Mucosa of gallbladder (tissue), 1 donor: ENCODE data around the gene GRHL1. TPM values are rescaled to one million over a fixed set of nuclear protein-coding genes. Genes with fewer than 3 reads are reported as not detected.

ENCODE experiments used
- DNase-seq: peaks from one replicate; pipeline ENCODE4 v3.0.0-alpha.2; 2020; ENCODE audit warnings: low spot score
- total RNA-seq: library from RNA; stranded (reverse); gene quantifications from one replicate; pipeline ENCODE4 v1.2.1, GENCODE V29; 2021
- donor health status: DM: no; HTN: no; CAD: no.

Gene GRHL1
- total RNA-seq, 1 donor from 2014 or later, result 7.2 TPM

DNA sequence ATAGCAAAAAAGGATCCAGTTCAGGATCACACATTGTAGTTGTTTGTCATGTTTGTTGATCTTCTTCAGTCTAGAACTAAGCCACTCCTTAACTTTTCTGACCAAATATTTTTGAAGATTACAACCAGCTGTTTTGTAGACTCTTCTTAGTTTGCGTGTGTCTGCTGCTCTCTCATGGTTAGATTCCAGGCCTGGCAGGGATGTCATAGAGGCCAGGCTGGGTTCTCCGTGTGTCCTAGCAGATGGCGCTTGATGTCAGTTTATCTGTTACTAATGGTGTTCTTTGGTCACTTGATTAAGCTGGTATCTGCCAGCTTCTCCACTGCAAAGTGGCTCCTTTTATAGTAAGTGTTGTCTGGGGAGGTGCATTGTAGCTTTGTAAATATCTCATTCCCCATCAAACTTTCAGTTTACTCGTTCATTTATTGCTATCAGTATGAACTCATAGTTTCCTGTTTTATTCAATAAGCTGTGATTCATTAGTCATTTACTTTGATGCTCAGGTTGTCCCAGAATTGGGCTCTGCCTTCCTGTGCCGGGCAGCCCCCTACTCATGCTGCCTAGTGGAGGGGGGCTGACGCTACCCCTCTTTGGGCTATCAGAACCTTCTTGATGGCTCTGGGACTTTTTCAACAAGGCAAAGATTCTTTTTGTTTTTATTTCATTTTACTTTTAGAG, 42.1 kb downstream of the GRHL1 start:
- no peak for DNase-seq

DNA sequence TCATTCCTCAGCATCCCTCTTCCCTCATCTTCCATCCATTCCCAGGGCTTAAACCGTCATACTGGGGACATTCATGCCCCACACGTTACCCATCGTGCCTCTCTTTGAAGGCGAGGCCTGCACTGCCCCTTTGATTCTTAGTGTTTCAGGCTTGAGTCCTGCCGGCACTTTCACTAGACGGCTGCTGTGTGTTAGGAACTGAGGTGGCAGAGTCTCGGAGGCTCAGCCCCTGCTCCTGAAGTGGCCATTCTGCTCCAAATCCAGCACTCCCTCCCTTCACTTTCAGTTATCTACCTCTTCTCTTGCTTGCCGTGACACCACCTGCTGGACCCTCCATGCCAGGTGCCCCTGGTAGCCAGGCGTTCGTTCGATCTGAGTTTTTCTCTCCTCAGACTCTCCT, 43.0 kb downstream of the GRHL1 start:
- no peak for DNase-seq

DNA sequence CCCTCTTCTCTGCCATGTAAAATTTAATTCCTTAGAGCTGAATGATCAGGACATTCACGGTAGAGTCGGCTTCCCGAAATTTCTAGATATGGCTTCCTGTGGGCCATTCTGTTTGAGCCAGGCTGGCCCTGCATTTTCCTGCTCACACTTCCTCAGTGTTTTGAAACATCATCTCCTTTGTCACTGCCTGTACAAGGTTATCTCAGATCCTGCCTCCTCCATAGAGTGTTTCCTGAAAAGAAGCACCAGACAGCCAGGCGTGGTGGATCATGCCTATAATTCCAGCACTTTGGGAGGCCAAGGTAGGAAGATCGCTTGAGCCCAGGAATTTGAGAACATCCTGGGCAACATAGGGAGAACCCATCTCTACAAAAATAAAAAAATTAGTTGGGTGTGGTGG, 43.6 kb downstream of the GRHL1 start:
- DNase-seq, result no peak

DNA sequence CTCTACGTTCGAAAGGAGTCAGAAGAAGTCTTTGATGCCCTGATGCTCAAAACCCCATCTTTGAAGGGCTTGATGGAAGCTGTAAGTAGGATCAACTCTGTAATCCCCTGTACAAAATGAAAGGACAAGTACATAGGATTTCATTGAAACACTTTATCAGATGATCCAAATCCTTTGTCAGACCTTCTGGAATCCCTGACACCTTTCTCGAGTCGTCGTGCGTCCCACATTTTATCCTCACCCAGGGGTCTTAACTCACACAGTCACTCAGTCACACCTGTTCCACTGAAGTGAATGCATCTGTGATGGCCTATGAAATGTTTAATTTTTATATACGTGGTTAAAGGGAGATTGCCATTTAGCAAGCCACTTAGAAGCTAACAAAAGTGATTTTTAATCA, 44.8 kb downstream of the GRHL1 start:
- DNase-seq, result no peak

DNA sequence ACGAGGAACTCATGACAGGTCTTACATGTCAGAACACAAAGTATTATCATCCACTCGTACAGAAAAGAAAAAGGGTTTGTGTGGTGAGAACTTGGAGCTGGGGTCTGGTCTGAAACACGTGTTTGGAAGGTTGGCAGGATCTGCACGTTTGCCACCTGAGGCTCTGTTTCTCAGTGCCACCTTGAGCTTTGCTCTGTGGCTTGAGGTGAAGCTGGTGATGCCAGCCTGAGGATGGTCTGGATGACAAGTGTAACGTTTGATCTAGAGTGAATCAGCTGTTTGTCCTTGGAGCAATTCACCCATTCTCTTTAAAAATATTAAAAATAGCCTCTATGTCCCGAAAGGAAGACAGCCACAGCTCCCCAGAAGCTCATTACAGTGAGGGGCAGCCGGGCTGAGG, 46.4 kb downstream of the GRHL1 start:
- no peak for DNase-seq

DNA sequence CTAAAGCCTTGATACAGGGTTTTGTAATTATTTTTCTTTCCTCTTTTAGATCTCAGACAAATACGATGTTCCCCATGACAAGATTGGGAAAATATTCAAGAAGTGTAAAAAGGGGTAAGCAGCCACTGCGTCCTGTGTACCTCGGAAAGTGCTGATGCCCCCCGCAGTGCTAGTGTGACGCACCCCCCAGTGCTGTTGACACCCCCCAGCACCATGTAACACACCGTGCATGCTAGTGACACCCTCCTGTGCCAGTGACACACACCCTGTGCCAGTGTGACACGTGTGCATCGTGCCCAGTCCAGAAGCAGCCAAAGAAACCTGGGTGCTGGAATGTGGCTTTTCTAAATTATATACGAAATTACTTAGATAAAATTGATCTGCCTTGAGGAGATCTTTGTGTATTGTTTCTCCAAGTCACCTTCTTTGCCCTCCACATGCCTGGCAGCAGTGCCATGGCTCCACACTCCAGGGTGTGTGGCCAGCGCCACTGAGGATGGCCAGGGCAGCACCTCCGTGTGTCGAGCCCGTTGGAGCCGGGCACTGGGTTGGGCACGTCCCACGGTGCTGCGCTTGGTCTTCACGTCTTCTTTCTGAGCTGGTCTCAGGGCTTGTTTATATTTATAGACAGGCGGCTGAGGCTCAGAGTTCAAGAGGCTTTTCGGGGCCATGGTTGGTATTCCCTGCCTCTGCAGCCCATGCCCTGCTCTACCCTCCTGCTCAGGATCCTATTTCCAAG, 47.6 kb downstream of the GRHL1 start:
- no peak for DNase-seq

DNA sequence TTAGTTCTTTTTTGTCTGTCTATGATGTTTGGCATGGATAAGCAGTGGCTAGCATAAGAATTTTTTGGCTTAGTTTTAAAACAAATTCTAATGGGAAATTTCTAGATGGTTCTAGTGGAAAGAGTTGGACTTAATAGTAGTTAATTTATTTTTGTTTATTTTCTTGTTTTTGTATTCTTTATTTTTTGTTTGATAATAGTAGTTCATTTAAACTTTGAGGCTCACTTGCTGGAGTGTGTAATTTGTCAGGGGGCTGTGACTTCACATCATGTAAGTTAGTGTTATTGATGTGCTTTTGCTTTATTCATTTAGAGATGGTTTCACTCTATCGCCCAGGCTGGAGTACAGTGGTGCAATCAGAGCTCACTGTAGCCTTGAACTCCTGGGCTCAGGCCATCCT, 48.2 kb downstream of the GRHL1 start:
- DNase-seq, result no peak

DNA sequence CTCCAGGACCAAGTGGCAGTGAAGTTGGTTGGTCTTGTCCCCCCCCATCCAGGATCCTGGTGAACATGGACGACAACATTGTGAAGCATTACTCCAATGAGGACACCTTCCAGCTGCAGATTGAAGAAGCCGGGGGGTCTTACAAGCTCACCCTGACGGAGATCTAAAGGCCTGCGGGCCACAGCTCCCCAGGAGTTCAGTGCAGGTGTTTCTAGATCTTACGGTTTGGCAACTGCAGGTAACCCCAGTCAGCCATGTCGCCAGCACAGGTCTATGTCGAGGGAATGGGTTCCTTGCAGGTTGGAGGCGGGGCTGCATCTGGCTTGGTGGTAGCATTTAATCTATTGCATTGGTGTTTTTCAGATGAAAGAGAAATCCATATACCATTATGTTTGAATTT, 49.0 kb downstream of the GRHL1 start:
- DNase-seq, result no peak

DNA sequence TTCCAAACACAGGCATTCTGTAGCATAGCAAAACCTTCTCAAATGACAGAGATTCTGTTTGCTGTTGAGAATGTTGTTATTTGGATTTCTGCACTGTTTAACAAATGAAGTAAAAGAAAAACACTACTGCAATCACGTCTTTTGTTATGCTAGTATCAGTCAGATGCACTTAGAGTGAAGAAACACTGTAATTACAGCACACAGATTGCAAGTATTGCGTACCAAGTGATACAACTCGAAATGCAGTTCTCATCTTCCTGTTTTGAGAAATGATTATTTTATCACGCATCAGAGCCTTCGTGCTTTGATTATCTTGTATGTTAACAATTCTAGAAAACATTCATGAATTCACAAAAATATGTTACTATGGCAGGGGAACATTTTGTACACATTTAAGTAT, 50.1 kb downstream of the GRHL1 start:
- no peak for DNase-seq

DNA sequence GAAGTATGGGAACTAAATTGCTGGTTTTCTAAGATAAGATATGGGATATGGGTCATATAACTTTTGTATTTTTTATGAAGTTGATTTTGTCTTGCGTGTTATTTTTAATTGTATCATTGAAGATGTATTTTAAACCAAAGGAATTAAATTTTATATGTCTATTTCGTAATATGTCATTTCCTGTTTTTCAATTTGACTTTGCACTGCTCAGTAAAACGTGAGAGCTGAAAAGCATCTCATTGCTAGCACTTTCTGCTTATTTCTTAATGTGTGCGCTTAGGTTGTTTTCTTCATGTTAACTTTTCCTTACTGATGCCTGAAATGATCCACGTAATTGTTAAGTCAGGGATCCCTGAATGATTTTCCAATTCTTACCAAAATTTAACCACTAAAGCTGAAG, 50.6 kb downstream of the GRHL1 start:
- DNase-seq, result no peak

DNA sequence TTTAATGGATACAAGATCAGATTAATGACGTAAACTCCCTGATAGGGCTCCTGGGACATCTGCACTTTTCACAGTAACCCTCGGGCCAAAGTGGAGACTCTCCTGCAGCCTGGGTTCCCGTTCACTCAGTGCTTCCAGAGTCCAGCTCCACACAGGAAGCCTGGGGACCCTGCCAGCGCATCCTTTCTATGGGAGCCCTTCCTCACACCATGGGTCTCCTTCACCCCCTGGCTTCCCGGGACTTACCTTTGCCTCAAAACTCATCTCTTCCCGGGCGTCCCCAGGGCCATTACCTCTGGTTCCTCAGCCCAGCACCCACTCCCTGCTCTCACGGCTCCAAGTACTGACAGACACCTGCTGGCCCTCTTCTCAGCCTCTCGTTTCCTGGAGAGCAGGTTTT, 51.2 kb downstream of the GRHL1 start:
- DNase-seq, result no peak

DNA sequence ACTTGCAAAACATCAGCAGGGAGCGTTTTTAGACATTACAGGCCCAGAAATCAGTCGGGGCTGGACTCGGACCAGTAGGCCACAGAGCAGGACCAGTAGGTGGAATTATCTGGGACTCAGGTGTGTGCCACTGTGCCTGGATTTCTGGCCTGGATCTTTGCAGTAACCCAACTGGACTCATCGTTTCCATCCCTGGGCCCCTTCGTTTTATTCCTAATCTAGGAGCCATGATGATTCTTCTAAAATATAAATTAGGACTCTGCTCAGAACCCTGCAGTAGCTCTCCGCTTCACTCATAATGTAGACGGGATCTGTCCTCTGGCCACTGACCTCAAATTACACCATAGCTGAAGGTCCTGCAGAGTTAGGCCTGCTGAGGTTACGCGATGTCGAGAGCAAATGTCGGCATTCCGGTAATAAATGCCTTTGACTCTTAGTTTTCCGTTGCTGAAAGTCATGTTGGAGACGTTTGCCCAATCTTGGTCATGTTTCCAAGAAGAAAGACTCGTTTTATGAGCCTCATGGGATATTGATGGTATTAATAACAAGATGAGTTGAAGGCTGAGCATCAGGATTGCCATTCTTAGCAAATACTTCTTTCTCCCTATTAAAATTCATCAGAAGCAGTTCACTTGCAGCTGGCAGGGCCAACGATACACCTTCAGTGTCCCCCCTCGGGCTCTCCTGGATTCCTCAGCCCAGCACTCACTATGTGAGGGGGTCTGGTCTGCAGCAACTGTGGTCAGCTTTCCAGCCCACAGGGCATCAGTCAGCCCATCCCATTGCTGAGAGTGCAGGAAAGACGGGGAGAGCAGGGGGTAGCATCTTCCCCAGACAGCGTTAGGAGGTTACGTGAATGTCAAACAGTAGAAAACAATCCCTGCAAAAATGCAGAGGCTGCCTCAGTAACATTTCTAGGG, 52.0 kb downstream of the GRHL1 start:
- no peak for DNase-seq

DNA sequence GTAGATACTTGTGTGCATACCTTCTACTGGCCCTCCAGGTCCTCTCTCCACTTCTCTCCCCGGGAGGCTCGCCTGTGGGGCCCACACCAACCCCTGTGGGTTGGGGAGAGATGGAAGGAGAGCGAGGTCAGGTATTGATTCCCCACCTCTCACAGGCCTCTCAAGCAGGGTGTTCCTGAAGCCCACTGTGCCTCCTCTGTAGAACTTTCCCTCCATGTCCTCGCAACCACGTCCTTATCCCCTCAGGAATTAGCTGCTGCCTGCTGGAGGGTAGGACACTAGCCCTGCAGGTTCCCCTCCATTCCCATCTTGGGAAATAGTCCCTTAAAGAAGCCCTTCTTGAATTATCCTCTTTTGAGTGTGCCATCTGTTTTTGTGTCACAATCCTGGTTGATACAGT, 52.9 kb downstream of the GRHL1 start:
- no peak for DNase-seq

DNA sequence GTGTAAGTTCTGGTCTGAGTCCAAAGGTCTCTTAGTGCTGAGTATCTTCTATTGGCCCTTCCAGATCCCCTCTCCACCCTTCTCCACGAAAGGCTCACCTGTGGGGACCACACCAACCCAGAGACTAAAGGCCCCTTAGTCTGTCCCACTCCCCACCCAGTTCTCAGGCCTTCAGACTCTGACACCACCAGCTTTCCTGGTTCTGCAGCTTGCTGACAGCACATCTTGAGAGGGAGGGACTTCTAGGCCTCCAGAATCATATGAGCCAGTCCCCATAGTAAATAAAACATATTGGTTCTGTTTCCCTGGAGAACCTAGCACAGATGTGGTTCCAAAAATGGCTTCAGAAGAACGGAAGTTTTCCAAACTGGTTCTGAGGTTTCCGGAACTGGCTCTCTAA, 53.3 kb downstream of the GRHL1 start:
- no peak for DNase-seq

DNA sequence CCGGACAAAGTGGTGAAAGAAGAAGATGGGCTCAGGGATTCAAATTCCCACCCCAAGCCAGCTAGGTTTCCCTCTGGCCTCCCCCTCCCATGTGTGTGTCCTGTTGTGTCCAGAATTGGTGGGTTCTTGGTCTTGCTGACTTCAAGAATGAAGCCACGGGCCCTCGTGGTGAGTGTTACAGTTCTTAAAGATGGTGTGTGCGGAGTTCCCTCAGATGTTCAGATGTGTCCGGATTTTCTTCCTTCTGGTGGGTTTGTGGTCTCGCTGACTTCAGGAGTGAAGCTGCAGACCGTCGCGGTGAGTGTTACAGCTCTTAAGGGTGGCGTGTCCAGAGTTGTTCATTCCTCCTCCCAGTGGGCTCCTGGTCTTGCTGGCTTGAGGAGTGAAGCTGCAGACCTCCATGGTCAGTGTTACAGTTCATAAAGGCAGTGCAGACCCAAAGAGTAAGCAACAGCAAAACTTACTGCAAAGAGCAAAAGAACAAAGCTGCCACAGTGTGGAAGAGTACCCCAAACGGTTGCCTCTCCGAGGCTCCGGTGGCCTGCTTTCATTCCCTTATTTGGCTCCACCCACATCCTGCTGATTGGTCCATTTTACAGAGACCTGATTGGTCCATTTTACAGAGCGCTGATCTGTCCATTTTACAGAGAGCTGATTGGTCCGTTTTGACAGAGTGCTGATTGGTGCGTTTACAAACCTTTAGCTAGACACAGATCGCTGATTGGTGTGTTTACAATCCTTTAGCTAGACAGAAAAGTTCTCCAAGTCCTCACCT, 54.2 kb downstream of the GRHL1 start:
- no peak for DNase-seq

DNA sequence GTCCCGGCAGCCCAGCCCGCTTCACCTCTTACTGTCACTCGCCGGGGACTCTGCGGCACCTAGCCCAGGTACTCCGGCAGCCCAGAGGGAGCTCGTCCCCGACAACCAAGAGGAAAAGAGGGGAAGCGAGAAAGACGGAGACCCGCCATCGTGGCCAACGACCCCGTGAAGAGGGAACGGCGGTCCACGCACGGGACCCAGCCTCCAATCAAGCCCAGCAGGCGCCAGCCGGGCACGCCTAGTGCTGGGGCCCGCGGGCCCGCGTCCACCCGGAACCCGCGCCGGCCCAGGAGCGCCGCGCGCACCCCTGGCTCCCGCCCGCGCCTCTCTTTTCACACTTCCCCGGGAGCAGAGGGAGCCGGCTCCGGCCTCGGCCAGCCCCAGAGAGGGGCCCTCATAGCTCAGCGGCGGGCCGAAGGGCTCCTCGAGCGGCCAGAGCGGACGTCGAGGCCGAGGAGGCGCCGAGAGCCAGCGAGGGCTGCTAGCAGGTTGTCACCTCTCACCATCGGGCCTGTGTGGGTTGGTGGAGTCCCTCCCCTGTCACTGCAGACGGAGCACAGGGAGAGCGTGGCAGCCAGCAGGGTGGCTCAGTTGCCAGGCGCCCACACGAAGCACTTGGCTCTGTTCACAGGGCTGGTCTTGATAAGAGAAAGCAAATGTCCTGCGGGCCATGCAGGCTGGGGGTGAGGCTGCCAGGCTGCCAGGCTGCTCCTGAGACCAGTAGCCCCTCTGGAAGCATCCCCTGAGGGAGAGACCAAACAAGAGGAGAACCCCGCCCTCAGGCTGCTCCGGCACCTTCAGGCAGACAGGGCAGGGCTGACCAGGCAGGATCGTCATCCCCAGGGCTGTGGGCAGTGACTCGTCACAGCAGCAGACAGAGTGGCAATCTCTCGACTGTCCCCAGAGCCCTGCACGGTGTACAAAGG, 55.0 kb downstream of the GRHL1 start:
- no peak for DNase-seq

DNA sequence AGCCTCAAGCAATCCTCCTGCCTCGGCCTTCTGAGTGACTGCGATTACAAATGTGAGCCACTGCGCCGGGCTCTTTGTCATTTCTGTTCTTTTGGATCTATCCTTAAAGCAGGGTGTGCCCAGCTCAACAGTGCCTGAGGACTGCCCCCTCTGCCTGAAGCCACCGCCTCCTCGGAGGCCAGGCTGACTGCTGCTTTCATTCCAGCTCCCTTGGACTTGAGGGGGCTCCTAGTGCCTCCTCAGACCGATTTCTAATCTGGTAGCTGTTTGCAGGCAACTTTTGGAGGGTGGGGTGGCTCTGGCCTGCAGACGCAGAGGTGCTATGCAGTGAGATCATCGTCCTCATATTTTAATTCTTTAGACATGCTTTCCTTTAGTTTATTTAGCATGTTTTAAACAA, 55.9 kb downstream of the GRHL1 start:
- no peak for DNase-seq

DNA sequence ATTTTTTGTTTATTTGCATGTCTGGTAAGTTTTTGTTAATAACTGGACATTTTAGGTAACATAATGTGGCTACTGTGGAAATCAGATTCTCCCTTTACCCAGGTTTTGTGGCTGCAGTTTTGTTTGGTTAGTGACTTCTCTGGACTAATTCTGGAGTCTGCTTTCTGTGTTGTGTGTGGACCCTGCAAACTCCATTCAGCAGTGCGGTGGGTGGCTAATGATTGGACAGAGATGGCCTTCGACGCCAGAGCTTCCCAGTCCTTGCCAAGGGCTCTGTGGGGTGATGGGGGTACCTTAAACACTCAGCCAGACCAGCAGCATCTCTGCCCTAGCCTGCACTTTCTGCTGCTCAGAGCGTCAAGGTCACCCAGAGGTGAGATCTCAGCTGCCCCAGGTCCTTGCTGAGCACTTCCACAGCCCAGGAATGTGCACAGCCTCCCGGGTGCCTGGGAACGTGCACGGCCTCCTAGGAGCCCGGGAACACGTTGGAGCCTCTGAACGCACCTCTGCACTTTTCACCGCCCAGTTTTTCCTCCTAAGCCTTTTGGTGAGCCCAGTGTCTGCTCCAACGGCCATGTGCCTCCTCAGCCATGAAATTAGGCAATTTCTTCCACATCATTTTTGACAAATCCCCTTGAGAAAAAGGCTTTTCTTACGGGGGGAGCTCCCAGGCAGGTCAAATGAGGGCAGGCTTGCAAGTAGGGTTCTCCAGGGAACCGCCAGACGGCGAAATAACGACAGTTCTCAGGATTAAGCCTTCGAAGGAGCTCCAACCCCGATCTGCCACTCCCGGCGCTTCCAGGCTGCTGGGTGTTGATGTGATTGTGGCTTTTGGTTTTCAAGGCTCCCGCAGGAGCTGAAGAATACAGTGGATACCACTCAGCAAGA, 56.7 kb downstream of the GRHL1 start:
- no peak for DNase-seq

DNA sequence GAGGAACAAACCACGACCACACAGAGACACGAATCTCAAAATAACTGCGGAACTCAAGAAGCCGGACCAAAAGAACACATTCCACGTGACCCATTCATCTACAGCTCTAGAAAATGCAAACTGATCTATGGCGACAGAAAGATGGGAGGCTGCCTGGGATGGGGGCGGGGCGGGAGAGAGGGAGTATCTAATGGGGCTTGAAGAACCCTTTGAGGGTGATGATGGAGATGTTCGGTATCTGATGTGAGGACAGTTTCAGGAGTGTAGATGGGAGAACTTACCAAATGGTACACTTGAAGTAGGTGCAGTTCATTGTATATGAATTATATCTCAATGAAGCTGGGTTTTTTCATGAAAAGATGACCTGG, 57.3 kb downstream of the GRHL1 start:
- DNase-seq, result no peak

DNA sequence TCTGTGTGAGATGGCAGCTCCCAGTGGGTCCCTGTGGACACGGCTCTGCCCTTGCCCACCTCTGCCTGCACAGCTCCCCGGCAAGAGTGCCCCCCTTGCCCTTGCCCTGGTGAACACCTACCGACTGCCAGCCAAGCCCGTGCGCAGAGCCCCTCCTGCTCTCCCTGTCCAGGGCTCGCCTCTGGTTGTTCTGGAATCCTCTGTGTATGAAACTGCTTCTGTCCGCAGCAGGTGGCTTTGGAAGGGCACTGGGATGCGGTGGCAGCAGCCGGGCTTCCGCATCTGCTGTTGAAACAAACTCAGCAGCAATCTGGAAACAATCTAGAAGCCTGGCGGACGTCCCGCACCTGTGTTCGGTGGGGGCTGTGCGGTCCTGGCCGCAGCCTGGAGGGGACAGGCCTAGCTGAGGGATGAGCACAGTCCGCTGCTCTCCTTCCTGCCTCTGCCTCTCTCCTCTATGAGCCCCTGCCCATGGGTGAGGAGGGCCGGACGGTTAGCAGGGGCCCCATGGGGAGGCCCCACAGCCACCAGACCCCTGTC, 57.8 kb downstream of the GRHL1 start:
- no peak for DNase-seq
